K562 (cell line): ENCODE results near the gene STXBP6. TPM values are rescaled to one million over a fixed set of nuclear protein-coding genes. Genes with fewer than 3 reads are reported as not detected.

Experiments used
- ATAC-seq: fragments of 200-7000 bp; cut with Tn5 transposase; 3 replicates; pipeline ENCODE4 v1.9.1; 2020; ENCODE audit warnings: moderate library complexity
- BruUV-seq: library from RNA; stranded (reverse); fragments of 400-500 nt; replicated peaks from 2 replicates; lab custom pipeline; 2021; lab: Mats Ljungman, UMichigan
- CTCF ChIA-PET: fragments of 300-600 bp; formaldehyde crosslinking; extraction: SDS; loops from one replicate; lab custom pipeline; 2021; ENCODE audit warnings: low intra/inter-chr PET ratio; lab: Yijun Ruan, JAX
- POLR2A ChIA-PET: fragments of 300-600, 350-650 bp; sonication (Branson Sonifier 250); formaldehyde crosslinking; extraction: SDS; loops from one replicate; lab custom pipeline; 2021; ENCODE audit warnings: antibody characterized with exemption, inconsistent platforms; lab: Yijun Ruan, JAX
- DNase-seq, 4 experiments: peaks; one replicate each; pipeline versions ENCODE4 v3.0.0 to v3.0.0-alpha.2; 2011 to 2018; ENCODE audit warnings: low spot score in 3 of 4, mixed read lengths in 3 of 4; ENCODE audit errors: extremely low read depth in 1 of 4
- FAIRE-seq: peaks from 2 replicates; lab custom pipeline; 2011; peaks lifted over from hg19 to GRCh38; lab: Jason Lieb, UNC
- H2AFZ ChIP-seq: 2 replicates; pipeline ENCODE4 v1.6.0; 2011; ENCODE audit warnings: low read depth, low read length, control low read depth, inconsistent platforms
- H3K27ac ChIP-seq: fragments of 200-600 bp; 3 replicates; pipeline ENCODE4 v1.8.0; 2011; ENCODE audit warnings: low read depth, mild to moderate bottlenecking, control low read depth, inconsistent platforms, low read length, moderate library complexity, mixed read lengths; ENCODE audit errors: extremely low read depth
- H3K27me3 ChIP-seq, 2 experiments: fragments of 300-600 bp in 1 of 2; 2 replicates in 1 of 2; 3 replicates in 1 of 2; pipeline versions ENCODE4 v1.6.0 to v1.8.0; 2011; ENCODE audit warnings: inconsistent platforms in 2 of 2, low read length in 2 of 2, mild to moderate bottlenecking in 1 of 2, mixed read lengths in 1 of 2, moderate library complexity in 1 of 2; ENCODE audit not compliant: control insufficient read depth in 2 of 2, insufficient read depth in 2 of 2
- H3K36me3 ChIP-seq: fragments of 300-600 bp; 3 replicates; pipeline ENCODE4 v1.8.0; 2011; ENCODE audit warnings: mild to moderate bottlenecking, low read length, inconsistent platforms; ENCODE audit not compliant: control insufficient read depth, insufficient read depth
- H3K4me1 ChIP-seq, 2 experiments: fragments of 200-600 bp in 1 of 2; replicated peaks in 1 of 2; 2 replicates in 1 of 2; 3 replicates in 1 of 2; pipeline versions ENCODE4 v1.5.1 to v1.8.0; 2011; ENCODE audit warnings: inconsistent platforms in 2 of 2, low read length in 2 of 2, mild to moderate bottlenecking in 1 of 2, mixed read lengths in 1 of 2, moderate library complexity in 1 of 2; ENCODE audit not compliant: control insufficient read depth in 2 of 2, insufficient read depth in 2 of 2
- H3K4me2 ChIP-seq: 2 replicates; pipeline ENCODE4 v1.6.1; 2011; ENCODE audit warnings: low read length, control low read depth, inconsistent platforms, mixed read lengths; ENCODE audit not compliant: insufficient read depth
- H3K4me3 ChIP-seq: fragments of 200-600 bp; sonication (generic), shearing (Covaris generic); 2 replicates; pipeline ENCODE4 v1.5.1; 2016; ENCODE audit warnings: control low read depth, inconsistent platforms
- H3K79me2 ChIP-seq: fragments of 200-600 bp; 3 replicates; pipeline ENCODE4 v1.8.0; 2011; ENCODE audit warnings: low read length, inconsistent platforms; ENCODE audit not compliant: control insufficient read depth, insufficient read depth
- H3K9ac ChIP-seq, 2 experiments: 2 replicates each; pipeline versions ENCODE4 v1.6.0 to v1.6.1; 2011; ENCODE audit warnings: low read depth in 2 of 2, low read length in 2 of 2, control low read depth in 1 of 2, inconsistent platforms in 1 of 2, mild to moderate bottlenecking in 1 of 2, mixed read lengths in 1 of 2; ENCODE audit not compliant: insufficient read depth in 1 of 2
- H3K9me1 ChIP-seq: one replicate; pipeline ENCODE4 v1.6.0; 2011; ENCODE audit warnings: inconsistent platforms, mild to moderate bottlenecking, low read length, moderate library complexity; ENCODE audit not compliant: control insufficient read depth, insufficient read depth
- H3K9me3 ChIP-seq: replicated peaks from 2 replicates; pipeline ENCODE4 v1.5.1; 2011; ENCODE audit warnings: low read depth, low read length, inconsistent platforms; ENCODE audit not compliant: control insufficient read depth, insufficient read depth
- H4K20me1 ChIP-seq: replicated peaks from 2 replicates; pipeline ENCODE4 v1.6.1; 2011; ENCODE audit warnings: low read length, inconsistent platforms, mixed read lengths; ENCODE audit not compliant: control insufficient read depth, insufficient read depth
- ARID1B ChIP-seq: fragments of 450-650 bp; IDR thresholded peaks from 2 replicates; pipeline ENCODE4 v1.6.1; 2016; ENCODE audit warnings: antibody characterized with exemption, mild to moderate bottlenecking, inconsistent platforms
- BHLHE40 ChIP-seq: IDR thresholded peaks from 2 replicates; pipeline ENCODE4 v1.6.1; 2011; ENCODE audit warnings: low read length, improper control_type of control experiment
- CCNT2 ChIP-seq: IDR thresholded peaks from 2 replicates; pipeline ENCODE4 v1.6.1; 2011; ENCODE audit warnings: borderline replicate concordance, low read depth, mild to moderate bottlenecking, moderate library complexity, mixed read lengths, low read length; ENCODE audit not compliant: insufficient read length; ENCODE audit errors: extremely low read depth
- CTBP1 ChIP-seq: fragments of 450-650 bp; IDR thresholded peaks from 2 replicates; pipeline ENCODE4 v1.6.1; 2016; ENCODE audit warnings: borderline replicate concordance
- EP300 ChIP-seq: IDR thresholded peaks from 2 replicates; pipeline ENCODE4 v1.6.1; 2012; ENCODE audit warnings: low read length, improper control_type of control experiment
- FOSL1 ChIP-seq: fragments of 200-800 bp; sonication (Bioruptor generic); conservative IDR thresholded peaks from 2 replicates; pipeline ENCODE4 v1.6.1; 2016; ENCODE audit warnings: missing genetic modification characterization, missing compliant biosample characterization
- FOXA1 ChIP-seq: fragments of 450-650 bp; IDR thresholded peaks from 2 replicates; pipeline ENCODE4 v1.6.1; 2016; ENCODE audit warnings: mild to moderate bottlenecking, borderline replicate concordance
- FOXA3 ChIP-seq, 2 experiments: fragments of 450-650 bp in 1 of 2; sonication (generic) in 1 of 2; formaldehyde crosslinking; IDR thresholded peaks in 1 of 2; conservative IDR thresholded peaks in 1 of 2; 2 replicates each; pipeline versions ENCODE4 v1.4.0 to v1.8.0; 2020 to 2022; ENCODE audit warnings: mild to moderate bottlenecking in 2 of 2, missing genetic modification reagents in 1 of 2
- FOXK2 ChIP-seq, 2 experiments: fragments of 450-650 bp; IDR thresholded peaks in 1 of 2; conservative IDR thresholded peaks in 1 of 2; 2 replicates each; pipeline ENCODE4 v1.6.1; 2016; ENCODE audit warnings: low read depth in 2 of 2, mild to moderate bottlenecking in 1 of 2
- JUND ChIP-seq, 2 experiments: IDR thresholded peaks; 2 replicates in 1 of 2; 3 replicates in 1 of 2; pipeline ENCODE4 v1.6.1; 2011; ENCODE audit warnings: borderline replicate concordance in 2 of 2, low read depth in 2 of 2, low read length in 2 of 2, improper control_type of control experiment in 1 of 2, missing biosample characterization in 1 of 2, missing genetic modification characterization in 1 of 2, missing genetic modification reagents in 1 of 2
- MCM5 ChIP-seq: fragments of 450-650 bp; IDR thresholded peaks from 2 replicates; pipeline ENCODE4 v1.6.1; 2016; ENCODE audit warnings: low read depth
- MED1 ChIP-seq: sonication (generic); formaldehyde crosslinking; IDR thresholded peaks from 2 replicates; pipeline ENCODE4 v1.8.1; 2023; ENCODE audit warnings: missing genetic modification reagents, borderline replicate concordance
- MEIS2 ChIP-seq: fragments of 450-650 bp; IDR thresholded peaks from 2 replicates; pipeline ENCODE4 v1.6.1; 2014; ENCODE audit warnings: mild to moderate bottlenecking; ENCODE audit not compliant: partially characterized antibody
- SETDB1 ChIP-seq: IDR thresholded peaks from one replicate; pipeline ENCODE4 v1.6.1; 2012; ENCODE audit warnings: low read length, control low read depth, inconsistent platforms
- SMARCE1 ChIP-seq: fragments of 450-650 bp; IDR thresholded peaks from 2 replicates; pipeline ENCODE4 v1.7.1; 2016; ENCODE audit warnings: mild to moderate bottlenecking
- SOX6 ChIP-seq: fragments of 450-650 bp; IDR thresholded peaks from 2 replicates; pipeline ENCODE4 v1.6.1; 2014; ENCODE audit warnings: mild to moderate bottlenecking
- TAL1 ChIP-seq: fragments of 450-650 bp; IDR thresholded peaks from 2 replicates; pipeline ENCODE4 v1.6.1; 2016; ENCODE audit warnings: mild to moderate bottlenecking
- TEAD4 ChIP-seq, 2 experiments: sonication (generic) in 1 of 2; formaldehyde crosslinking in 1 of 2; IDR thresholded peaks; 2 replicates each; pipeline versions ENCODE4 v1.6.1 to v1.8.0; 2012 to 2022; ENCODE audit warnings: borderline replicate concordance in 1 of 2, inconsistent platforms in 1 of 2, low read length in 1 of 2, mild to moderate bottlenecking in 1 of 2, missing genetic modification reagents in 1 of 2
- ZBTB17 ChIP-seq: fragments of 450-650 bp; formaldehyde crosslinking; IDR thresholded peaks from 2 replicates; pipeline ENCODE4 v1.4.0; 2020; ENCODE audit warnings: mild to moderate bottlenecking
- ZNF217 ChIP-seq: sonication (generic); formaldehyde crosslinking; IDR thresholded peaks from 2 replicates; pipeline ENCODE4 v1.8.0; 2022; ENCODE audit warnings: mild to moderate bottlenecking, missing genetic modification reagents
- WGBS: fragments of 100-300 bp; shearing (Covaris generic); methylation state at CpG from one replicate; pipeline ENCODE4 v1.1.6; 2016; ENCODE audit warnings: low coverage, mixed read lengths; ENCODE audit not compliant: insufficient coverage; ENCODE audit errors: missing lambda C conversion rate; 5-methylcytosine and 5-hydroxymethylcytosine counted together
- in situ Hi-C: fragments of 300-500 bp; cut with MboI; formaldehyde crosslinking; loops from 4 replicates; pipeline ENCODE4 v1.15.0; 2018; ENCODE audit warnings: inconsistent platforms, mixed read lengths
- intact Hi-C: fragments of 100-400 bp; cut with micrococcal nuclease; formaldehyde crosslinking; loops from 2 replicates; pipeline ENCODE4 v1.14.2; 2022
- polyA plus RNA-seq, 8 experiments: library from polyadenylated mRNA; depleted of rRNA in 4 of 8; stranded (reverse) in 5 of 8; unstranded in 3 of 8; fragments of >200 nt; fragmentation: Nextera tagmentation in 2 of 8; fragmentation: Illumina TruSeq in 1 of 8; extraction: Ambion mirVana in 2 of 8; extraction: Trizol in 1 of 8; gene quantifications; 2 replicates each; pipeline versions ENCODE4 v1.2.1 to v1.2.3, GENCODE V29; 2011 to 2014; ENCODE audit warnings: inconsistent platforms in 1 of 8, missing spikeins in 1 of 8
- total RNA-seq, 7 experiments: library from RNA; depleted of rRNA in 6 of 7; stranded (reverse); fragments of >200 nt in 6 of 7; fragmentation: Illumina TruSeq in 2 of 7; extraction: Trizol in 2 of 7; gene quantifications; 2 replicates each; pipeline versions ENCODE4 v1.2.1 to v1.2.3, GENCODE V29; 2011 to 2021; ENCODE audit warnings: low replicate concordance in 1 of 7
- TF ChIP-seq, protein P1 (sequence below): fragments of 450-650 bp; IDR thresholded peaks from 2 replicates; pipeline ENCODE4 v1.6.1; 2016

Gene STXBP6
- total and polyA plus RNA-seq, 9 of the 15 experiments (the other 6 are each of a cell fraction or from before 2014, with no cell fraction given) = 0.27 to 0.89 (median 0.59) TPM

DNA sequence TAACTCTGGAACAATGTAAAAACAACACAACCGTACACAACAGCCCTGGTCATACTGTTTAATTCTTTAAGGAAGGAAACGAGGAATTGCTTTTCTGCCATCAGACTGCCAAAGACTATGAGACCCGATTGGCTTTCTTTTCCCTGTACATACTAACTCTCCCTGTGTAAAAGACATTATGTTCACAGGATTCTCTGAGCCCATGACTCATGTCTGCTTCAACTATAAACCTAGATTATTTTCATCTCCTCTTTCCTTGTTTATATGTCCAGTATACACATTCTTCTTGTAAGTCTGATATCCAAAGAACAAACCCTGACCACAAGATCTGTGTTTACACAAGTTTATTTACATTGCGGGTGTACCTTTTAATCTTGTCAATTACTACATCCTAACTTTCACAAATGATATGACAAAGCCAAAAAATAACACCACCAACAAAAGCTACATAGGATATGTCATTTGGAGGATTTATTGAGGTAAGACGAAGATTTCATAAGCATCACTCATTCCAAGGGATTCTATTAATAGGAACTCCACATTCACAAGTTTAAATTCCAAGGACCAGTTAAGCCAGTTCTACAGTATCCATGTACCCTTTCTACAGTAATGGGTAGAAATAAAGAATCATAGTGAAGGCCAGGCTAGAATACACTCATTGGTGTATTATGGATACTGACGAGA lies 67.3 kb downstream of the STXBP6 start:
- H3K27ac ChIP-seq = no peak overlapping the region
- no peaks in the 10 kb centered on the region for H3K79me2 ChIP-seq
- no peak overlapping the region for H3K9ac ChIP-seq
- H3K4me1 ChIP-seq = peaks cover 5 to 26% of the 10 kb centered on the region in 2 experiments
- intact Hi-C loops = no loop called here
- no TSS peak for BruUV-seq
- H3K4me3 ChIP-seq = no peak overlapping the region
- no peaks in the 10 kb centered on the region for H3K9me3 ChIP-seq
- H3K27me3 ChIP-seq = no peaks in the 10 kb centered on the region
- H3K4me2 ChIP-seq = no peak overlapping the region
- 22% methylated on average over 6 of the region's 6 CpGs for WGBS
- no peaks in the 10 kb centered on the region; the same call in 2 of the 3 replicates for H3K36me3 ChIP-seq
- FAIRE-seq (no peak), DNase-seq (no peak), ATAC-seq (no peak)
- in situ Hi-C loops = no loop called here
- H2AFZ ChIP-seq = 0 out of 2 replicates have a peak overlapping the region, but pooled peaks have one; percentile 44
- no peaks in the 10 kb centered on the region for H3K9me1 ChIP-seq
- ChIA-PET CTCF (no interaction called here), POLR2A (no interaction called here)
- no peaks in the 10 kb centered on the region for H4K20me1 ChIP-seq
- TF ChIP-seq BHLHE40 = no peak
- TF ChIP-seq SETDB1 = no peak
- peak; percentile 64; the same call in 1 of the 2 replicates for TF ChIP-seq SMARCE1
- peak; percentile 37 to 59; a peak in 1 of 4 replicates for TF ChIP-seq FOXK2 (conservative IDR thresholded peaks at IDR 0.05 in 1 of 2, IDR thresholded peaks at IDR 0.05 in 1 of 2; ENCODE audit: low read depth in 2 of 2)
- no peak for TF ChIP-seq ZBTB17 (CRISPR knock-in tag)
- TF ChIP-seq EP300 = 0 out of 2 replicates have a peak, but pooled peaks have one; percentile 27
- TF ChIP-seq SOX6 = peak; percentile 85
- TF ChIP-seq TAL1 = peak; percentile 61
- peak; percentile 54; the same call in 1 of the 2 replicates for TF ChIP-seq TEAD4 (IDR thresholded peaks at IDR 0.05; ENCODE audit: low read length)
- no peak for TF ChIP-seq TEAD4 (CRISPR knock-in tag; IDR thresholded peaks at IDR 0.05; ENCODE audit: borderline replicate concordance)
- peak; percentile 91 for TF ChIP-seq FOXA1
- no peak for TF ChIP-seq MCM5
- TF ChIP-seq JUND (IDR thresholded peaks at IDR 0.05; ENCODE audit: borderline replicate concordance, low read depth, low read length) = peak; percentile 33; the same call in 1 of the 2 replicates
- no peak for TF ChIP-seq JUND (tag; IDR thresholded peaks at IDR 0.05; ENCODE audit: borderline replicate concordance, low read depth, low read length)
- TF ChIP-seq, protein P1, sequence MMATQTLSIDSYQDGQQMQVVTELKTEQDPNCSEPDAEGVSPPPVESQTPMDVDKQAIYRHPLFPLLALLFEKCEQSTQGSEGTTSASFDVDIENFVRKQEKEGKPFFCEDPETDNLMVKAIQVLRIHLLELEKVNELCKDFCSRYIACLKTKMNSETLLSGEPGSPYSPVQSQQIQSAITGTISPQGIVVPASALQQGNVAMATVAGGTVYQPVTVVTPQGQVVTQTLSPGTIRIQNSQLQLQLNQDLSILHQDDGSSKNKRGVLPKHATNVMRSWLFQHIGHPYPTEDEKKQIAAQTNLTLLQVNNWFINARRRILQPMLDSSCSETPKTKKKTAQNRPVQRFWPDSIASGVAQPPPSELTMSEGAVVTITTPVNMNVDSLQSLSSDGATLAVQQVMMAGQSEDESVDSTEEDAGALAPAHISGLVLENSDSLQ = peak; percentile 63; the same call in 1 of the 2 replicates
- TF ChIP-seq CCNT2 = peak; percentile 42
- no peak for TF ChIP-seq MED1 (CRISPR knock-in tag)
- TF ChIP-seq MEIS2 = peak; percentile 86
- peak in 1 of 2 experiments; percentile 99; a peak in 2 of 4 replicates for TF ChIP-seq FOXA3 (CRISPR knock-in tag; conservative IDR thresholded peaks at IDR 0.05 in 1 of 2, IDR thresholded peaks at IDR 0.05 in 1 of 2)
- 0 out of 2 replicates have a peak, but pooled peaks have one; percentile 17 for TF ChIP-seq CTBP1
- TF ChIP-seq ARID1B = peak; percentile 66
- no peak for TF ChIP-seq ZNF217 (CRISPR knock-in tag)
- peak; percentile 48 for TF ChIP-seq FOSL1 (tag)
